Upper lobe of left lung (tissue), 6 donors: ENCODE measurements around the gene MIF. TPM values are rescaled to one million over a fixed set of nuclear protein-coding genes. Genes with fewer than 3 reads are reported as not detected.
"Not testable (repeated sequence)": the region's sequence is repeated elsewhere in the genome, so short reads cannot be mapped to it uniquely, and the experiment has no call there.

Experiments
- ATAC-seq, 2 donors: fragments of 200-7000 bp; cut with Tn5 transposase; one replicate each; pipeline ENCODE4 v1.9.1; 2022; ENCODE audit warnings: mild to moderate bottlenecking in 2 of 2, moderate library complexity in 2 of 2; ENCODE audit not compliant: low FRiP score in 2 of 2
- DNase-seq, 2 donors: peaks; one replicate each; pipeline ENCODE4 v3.0.0-alpha.2; 2019 to 2020
- H3K27ac ChIP-seq, 4 donors: fragments of 200-600 bp; sonication (generic); one replicate each; pipeline ENCODE4 v1.5.1; 2016 to 2019
- H3K27me3 ChIP-seq, 4 donors: fragments of 200-600 bp; sonication (generic); one replicate each; pipeline ENCODE4 v1.5.1; 2017 to 2019
- H3K36me3 ChIP-seq, 4 donors: fragments of 200-600 bp; sonication (generic); one replicate each; pipeline ENCODE4 v1.5.1; 2016 to 2019
- H3K4me1 ChIP-seq, 4 donors: fragments of 200-600 bp; sonication (generic); one replicate each; pipeline ENCODE4 v1.5.1; 2018 to 2019
- H3K4me3 ChIP-seq, 4 donors: fragments of 200-600 bp; sonication (generic); one replicate each; pipeline ENCODE4 v1.5.1; 2017 to 2019; ENCODE audit warnings: mild to moderate bottlenecking in 2 of 4, moderate library complexity in 1 of 4
- H3K9me3 ChIP-seq, 4 donors: fragments of 200-600 bp; sonication (generic); one replicate each; pipeline ENCODE4 v1.5.1; 2018 to 2019
- EP300 ChIP-seq, 4 donors: sonication (generic); formaldehyde crosslinking; IDR thresholded peaks; one replicate each; pipeline ENCODE4 v1.5.1; 2017; ENCODE audit warnings: antibody characterized with exemption in 4 of 4, control low read depth in 2 of 4
- POLR2A ChIP-seq, 4 donors: fragments of 450-650 bp; IDR thresholded peaks; one replicate each; pipeline ENCODE4 v1.5.1; 2016 to 2017; ENCODE audit warnings: antibody characterized with exemption in 4 of 4, mild to moderate bottlenecking in 2 of 4
- POLR2AphosphoS5 ChIP-seq, 2 donors: sonication (generic); formaldehyde crosslinking; IDR thresholded peaks; one replicate each; pipeline ENCODE4 v1.5.1; 2017; ENCODE audit warnings: antibody characterized with exemption in 2 of 2
- WGBS, 2 donors: methylation state at CpG; one replicate each; pipeline ENCODE4 v1.1.5; 2017 to 2018; 5-methylcytosine and 5-hydroxymethylcytosine counted together
- total RNA-seq, 6 donors: library from RNA; depleted of rRNA in 4 of 6; stranded (reverse); fragments of >200 nt in 4 of 6; gene quantifications; one replicate each; pipeline versions ENCODE4 v1.1.0 to v1.2.1, GENCODE V29; 2016 to 2021
- TF ChIP-seq, protein P1 (sequence below), 6 experiments: fragments of 450-650 bp in 4 of 6; fragments of 200-600 bp in 2 of 6; sonication (generic) in 2 of 6; IDR thresholded peaks; one replicate each; pipeline ENCODE4 v1.5.1; 2016 to 2019; ENCODE audit warnings: antibody characterized with exemption in 6 of 6
- donor health status: DM: no; HTN: no; CAD: no; lungs with moderate emphysema.
- donor health status: DM: no; HTN: yes; CAD: no; lungs with severe emphysema.

Gene MIF
- total RNA-seq, 6 donors from 2014 or later, result 54.5 to 388 (median 298) TPM

DNA sequence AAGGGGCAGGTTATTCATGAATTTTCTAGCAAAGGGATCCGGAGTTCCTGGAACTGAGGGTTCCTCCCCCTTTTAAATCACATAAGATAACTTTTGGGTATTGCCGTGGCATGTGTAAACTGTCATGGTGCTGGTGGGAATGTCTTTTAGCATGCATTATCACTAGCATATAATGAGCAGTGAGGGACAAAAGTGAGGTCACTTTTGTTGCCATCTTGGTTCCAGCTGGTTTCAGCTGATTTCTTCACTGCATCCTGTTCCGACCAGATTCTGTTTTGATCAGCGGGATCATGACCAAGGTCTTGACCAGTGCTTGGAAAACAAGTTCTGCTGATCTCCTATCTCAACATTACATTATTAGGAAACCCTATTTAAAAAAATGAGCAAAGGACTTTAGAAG lies 7.4 kb downstream of the MIF start:
- peaks cover 0 to 15% (median 7%) of the 10 kb centered on the region in 4 donors for H3K36me3 ChIP-seq
- DNase-seq (no peak), ATAC-seq (no peak)
- no peak overlapping the region for H3K4me3 ChIP-seq
- peaks cover 0 to 5% (median 0%) of the 10 kb centered on the region in 4 donors for H3K4me1 ChIP-seq
- no peaks in the 10 kb centered on the region for H3K9me3 ChIP-seq
- TF ChIP-seq POLR2AphosphoS5 (IDR thresholded peaks at IDR 0.05), result no peak
- TF ChIP-seq EP300 (IDR thresholded peaks at IDR 0.05), result no peak
- TF ChIP-seq POLR2A (IDR thresholded peaks at IDR 0.05), result no peak
- TF ChIP-seq, protein P1, sequence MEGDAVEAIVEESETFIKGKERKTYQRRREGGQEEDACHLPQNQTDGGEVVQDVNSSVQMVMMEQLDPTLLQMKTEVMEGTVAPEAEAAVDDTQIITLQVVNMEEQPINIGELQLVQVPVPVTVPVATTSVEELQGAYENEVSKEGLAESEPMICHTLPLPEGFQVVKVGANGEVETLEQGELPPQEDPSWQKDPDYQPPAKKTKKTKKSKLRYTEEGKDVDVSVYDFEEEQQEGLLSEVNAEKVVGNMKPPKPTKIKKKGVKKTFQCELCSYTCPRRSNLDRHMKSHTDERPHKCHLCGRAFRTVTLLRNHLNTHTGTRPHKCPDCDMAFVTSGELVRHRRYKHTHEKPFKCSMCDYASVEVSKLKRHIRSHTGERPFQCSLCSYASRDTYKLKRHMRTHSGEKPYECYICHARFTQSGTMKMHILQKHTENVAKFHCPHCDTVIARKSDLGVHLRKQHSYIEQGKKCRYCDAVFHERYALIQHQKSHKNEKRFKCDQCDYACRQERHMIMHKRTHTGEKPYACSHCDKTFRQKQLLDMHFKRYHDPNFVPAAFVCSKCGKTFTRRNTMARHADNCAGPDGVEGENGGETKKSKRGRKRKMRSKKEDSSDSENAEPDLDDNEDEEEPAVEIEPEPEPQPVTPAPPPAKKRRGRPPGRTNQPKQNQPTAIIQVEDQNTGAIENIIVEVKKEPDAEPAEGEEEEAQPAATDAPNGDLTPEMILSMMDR (IDR thresholded peaks at IDR 0.05), result no peak
- no peaks in the 10 kb centered on the region for H3K27me3 ChIP-seq
- no peak overlapping the region for H3K27ac ChIP-seq
- WGBS, 2 donors, result 70 to 78% methylated on average over 4 of the region's 4 CpGs

DNA sequence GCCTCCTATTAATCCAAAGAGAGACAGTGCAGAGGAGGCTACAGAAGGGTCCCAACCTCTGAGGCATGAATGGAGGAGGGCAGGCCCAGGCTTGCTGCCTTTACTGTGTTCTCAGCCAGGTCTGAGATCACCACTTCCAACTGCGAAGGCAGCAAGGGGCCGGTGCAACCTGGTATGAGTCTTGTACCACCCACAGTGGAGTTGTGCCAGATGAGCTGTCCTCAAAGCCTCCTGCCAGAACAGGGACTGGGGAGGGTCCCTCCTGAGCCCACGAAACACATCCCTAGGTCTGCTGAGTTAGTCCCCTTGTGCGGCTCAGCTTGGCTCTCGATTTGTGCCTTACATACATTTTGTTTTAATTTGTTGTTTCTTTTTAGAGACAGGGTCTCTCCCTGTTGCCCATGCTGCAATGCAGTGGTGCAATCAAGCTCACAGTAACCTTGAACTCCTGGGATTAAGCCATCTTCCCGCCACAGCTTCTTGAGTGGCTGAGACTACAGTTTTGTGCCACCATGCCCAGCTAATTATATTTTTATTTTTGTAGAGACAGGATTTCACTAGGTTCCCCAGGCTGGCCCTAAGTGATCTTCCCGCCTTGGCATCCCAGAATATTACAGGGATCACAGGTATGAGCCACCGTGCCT lies 9.3 kb downstream of the MIF start:
- Histone ChIP-seq H3K9me3 (no peaks in the 10 kb centered on the region), H3K27me3 (no peaks in the 10 kb centered on the region), H3K27ac (peak overlapping the region in 1 of 4 donors; percentile 4), H3K36me3 (no peaks in the 10 kb centered on the region), H3K4me1 (peaks cover 0 to 4% (median 0%) of the 10 kb centered on the region in 4 donors), H3K4me3 (no peak overlapping the region)
- no peak for ATAC-seq
- DNase-seq, result no peak
- WGBS, 2 donors, result 87 to 91% methylated on average over 8 of the region's 8 CpGs
- no peak for TF ChIP-seq POLR2AphosphoS5 (IDR thresholded peaks at IDR 0.05)
- no peak for TF ChIP-seq EP300 (IDR thresholded peaks at IDR 0.05)
- TF ChIP-seq, protein P1 (IDR thresholded peaks at IDR 0.05), result no peak
- no peak for TF ChIP-seq POLR2A (IDR thresholded peaks at IDR 0.05)

DNA sequence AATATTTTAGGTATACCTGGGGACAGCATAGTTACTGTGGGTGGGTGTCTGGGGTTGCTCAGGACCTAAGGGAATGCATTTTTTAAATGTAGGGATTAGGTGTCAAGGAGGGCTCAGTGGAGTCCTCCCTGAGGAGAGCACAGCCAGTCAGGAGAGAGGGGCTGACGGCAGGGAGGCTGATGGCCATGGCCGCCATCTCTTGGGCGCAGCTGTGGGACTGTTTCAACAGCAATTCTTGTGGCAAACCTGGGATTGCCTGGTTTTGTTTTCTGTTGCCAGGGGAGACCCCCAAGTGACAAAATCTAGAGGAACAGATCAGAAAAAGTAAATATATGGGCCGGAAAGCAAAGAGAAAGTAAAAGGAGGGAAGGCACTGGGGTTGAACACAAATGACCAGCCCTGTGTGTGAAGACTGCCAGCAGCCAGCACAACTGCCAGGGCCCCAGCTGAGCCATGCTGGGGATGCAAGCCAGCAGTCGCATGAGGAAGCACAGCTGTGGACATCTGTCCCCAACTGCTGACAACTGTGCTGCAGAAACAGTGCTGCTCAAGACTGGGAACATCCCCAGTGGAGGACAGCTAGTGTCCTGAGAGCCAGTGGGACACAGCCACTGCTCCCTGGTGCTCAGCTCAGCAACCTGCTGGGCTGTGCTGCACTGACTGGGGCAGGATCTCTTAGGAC lies 10.5 kb downstream of the MIF start:
- peak overlapping the region in 1 of 4 donors; percentile 5 for H3K4me3 ChIP-seq
- H3K27me3 ChIP-seq, result no peaks in the 10 kb centered on the region
- H3K36me3 ChIP-seq, result no peaks in the 10 kb centered on the region
- ATAC-seq (peak in 1 of 2 donors; percentile 28), DNase-seq (peak; percentile 23 to 75)
- peak; percentile 49 to 67 for TF ChIP-seq POLR2AphosphoS5 (IDR thresholded peaks at IDR 0.05)
- TF ChIP-seq, protein P1 (IDR thresholded peaks at IDR 0.05), result no peak
- H3K4me1 ChIP-seq, result peaks cover 0 to 4% (median 0%) of the 10 kb centered on the region in 4 donors
- WGBS, 2 donors, result 64 to 66% methylated on average over 5 of the region's 5 CpGs
- H3K27ac ChIP-seq, result peak overlapping the region in 2 of 4 donors; percentile 17 to 64
- H3K9me3 ChIP-seq, result no peaks in the 10 kb centered on the region

DNA sequence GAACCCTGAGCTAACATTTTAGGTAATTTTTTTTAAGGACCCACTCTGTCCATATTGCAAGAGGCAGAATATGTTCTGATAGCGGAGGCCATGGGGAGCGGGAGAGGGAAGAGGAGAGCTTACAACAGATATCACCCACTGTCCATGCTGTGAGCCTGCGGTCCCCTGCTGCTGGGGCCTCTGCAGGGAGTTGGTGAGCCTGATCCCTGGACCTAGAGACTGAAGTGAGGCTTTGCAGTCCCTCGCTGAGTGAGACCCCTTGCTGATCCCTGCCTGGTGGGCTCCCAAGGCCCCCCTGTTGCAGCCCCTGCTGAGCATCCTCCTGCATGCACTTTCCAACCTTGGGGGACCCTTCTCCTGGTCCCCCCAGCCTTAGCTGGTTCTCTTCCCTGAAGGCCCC lies 12.5 kb downstream of the MIF start:
- Histone ChIP-seq H3K9me3 (no peaks in the 10 kb centered on the region), H3K27me3 (no peaks in the 10 kb centered on the region), H3K27ac (no peak overlapping the region), H3K36me3 (no peaks in the 10 kb centered on the region), H3K4me1 (peaks cover 0 to 4% (median 0%) of the 10 kb centered on the region in 4 donors), H3K4me3 (no peak overlapping the region)
- no peak for TF ChIP-seq EP300 (IDR thresholded peaks at IDR 0.05)
- 92 to 95% methylated on average over 3 to 4 of the region's 4 CpGs for WGBS, 2 donors
- DNase-seq, result peak in 1 of 2 donors; percentile 37
- ATAC-seq, result peak in 1 of 2 donors; percentile 5

DNA sequence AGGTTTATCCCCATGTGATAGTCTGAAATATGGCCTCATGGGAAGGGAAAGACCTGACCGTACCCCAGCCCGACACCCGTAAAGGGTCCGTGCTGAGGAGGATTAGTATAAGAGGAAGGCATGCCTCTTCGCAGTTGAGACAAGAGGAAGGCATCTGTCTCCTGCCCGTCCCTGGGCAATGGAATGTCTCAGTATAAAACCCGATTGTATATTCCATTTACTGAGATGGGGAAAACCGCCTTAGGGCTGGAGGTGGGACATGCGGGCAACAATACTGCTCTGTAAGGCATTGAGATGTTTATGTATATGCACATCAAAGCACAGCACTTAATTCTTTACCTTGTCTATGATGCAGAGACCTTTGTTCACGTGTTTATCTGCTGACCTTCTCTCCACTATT lies 13.2 kb downstream of the MIF start:
- not testable (repeated sequence) for H3K36me3 ChIP-seq, H3K27ac ChIP-seq, H3K27me3 ChIP-seq, DNase-seq, H3K9me3 ChIP-seq, H3K4me3 ChIP-seq, H3K4me1 ChIP-seq, ATAC-seq
- WGBS, 2 donors, result 62 to 71% methylated on average over 10 of the region's 10 CpGs
